ENCODE measurements around the gene ARTN.

ARTN gene

GRCh38 chr1:43925846-43926245 lies 7.8 kb upstream of the ARTN start:
- no peak for DNase-seq

DNA sequence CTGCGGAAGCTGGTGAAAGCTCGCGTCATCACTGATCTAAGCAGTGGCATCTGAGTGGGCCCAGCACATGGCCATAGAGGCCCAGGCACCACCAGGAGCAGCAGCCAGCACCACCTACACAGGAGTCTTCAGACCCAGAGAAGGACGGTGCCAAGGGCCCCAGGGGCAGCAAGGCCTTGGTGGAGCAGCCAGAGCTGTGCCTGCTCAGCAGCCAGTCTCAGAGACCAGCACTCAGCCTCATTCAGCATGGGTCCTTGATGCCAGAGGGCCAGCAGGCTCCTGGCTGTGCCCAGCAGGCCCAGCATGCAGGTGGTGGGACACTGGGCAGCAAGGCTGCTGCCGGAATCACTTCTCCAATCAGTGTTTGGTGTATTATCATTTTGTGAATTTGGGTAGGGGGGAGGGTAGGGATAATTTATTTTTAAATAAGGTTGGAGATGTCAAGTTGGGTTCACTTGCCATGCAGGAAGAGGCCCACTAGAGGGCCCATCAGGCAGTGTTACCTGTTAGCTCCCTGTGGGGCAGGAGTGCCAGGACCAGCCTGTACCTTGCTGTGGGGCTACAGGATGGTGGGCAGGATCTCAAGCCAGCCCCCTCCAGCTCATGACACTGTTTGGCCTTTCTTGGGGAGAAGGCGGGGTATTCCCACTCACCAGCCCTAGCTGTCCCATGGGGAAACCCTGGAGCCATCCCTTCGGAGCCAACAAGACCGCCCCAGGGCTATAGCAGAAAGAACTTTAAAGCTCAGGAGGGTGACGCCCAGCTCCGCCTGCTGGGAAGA lies 3.2 kb upstream of the ARTN start:
- DNase-seq, result no peak

- no peak for DNase-seq
Observed at GRCh38 chr1:43930949-43931275, 2.7 kb upstream of the ARTN start.

- DNase-seq, result no peak
Observed at GRCh38 chr1:43931711-43932660, 1.6 kb upstream of the ARTN start.

GRCh38 chr1:43932786-43933385 lies 715 bp upstream of the ARTN start:
- no peak for DNase-seq

GRCh38 chr1:43934101-43934985 lies 742 bp downstream of the ARTN start:
- peak; percentile 79 for DNase-seq

DNA sequence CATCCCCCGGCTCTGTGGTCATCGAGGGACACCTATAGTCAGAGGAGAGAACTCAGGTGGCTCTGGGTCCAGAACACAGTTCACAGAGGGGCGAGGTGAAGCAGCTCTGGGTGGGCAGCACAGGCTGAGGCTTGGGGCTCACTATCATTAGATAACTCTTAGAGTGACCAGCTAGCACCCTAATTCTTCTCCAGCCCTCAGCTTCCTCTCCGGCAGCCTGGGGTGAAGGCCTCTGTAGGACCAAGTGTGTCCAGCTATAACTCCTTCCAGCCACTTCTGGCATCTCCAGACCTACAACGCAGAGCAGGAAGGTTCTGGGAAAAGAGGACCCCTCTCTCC lies 1.4 kb downstream of the ARTN start:
- no peak for DNase-seq

GRCh38 chr1:43935711-43936427 lies 2.3 kb downstream of the ARTN start:
- DNase-seq, result no peak

GRCh38 chr1:43936431-43937151 lies 3.0 kb downstream of the ARTN start:
- peak; percentile 59 for DNase-seq

DNA sequence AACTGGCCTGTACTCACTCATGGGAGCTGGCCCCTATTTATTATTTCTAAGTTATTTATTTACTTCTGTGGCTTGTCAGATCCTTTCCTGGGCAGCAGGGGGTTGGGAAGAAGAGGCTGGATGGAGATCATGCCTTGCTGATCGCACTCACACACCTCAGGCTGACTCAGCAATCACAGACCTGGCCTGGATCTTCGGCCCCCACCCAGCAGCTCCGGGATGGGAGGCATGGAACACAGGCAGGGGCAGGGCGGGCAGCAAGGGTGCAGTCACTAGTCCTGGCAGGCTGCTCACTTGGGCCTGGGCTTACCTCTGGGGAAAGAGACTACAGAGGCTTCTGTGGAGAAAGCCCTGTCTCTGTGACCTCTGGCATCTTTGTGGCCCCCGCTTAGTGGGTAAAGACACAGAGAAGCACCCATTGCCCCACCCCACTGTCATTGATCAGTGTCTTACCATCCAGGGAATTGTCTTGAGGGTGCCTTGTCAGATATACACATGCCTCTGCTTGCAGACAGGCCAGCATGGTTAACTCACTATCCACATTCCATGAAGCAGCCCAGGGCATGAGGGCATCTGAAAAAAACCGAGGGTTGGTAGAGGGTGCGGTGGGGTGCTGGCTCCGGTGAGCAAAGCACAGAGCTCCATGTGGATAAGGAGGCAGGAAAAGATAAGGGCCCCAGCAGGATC lies 3.7 kb downstream of the ARTN start:
- no peak for DNase-seq

DNA sequence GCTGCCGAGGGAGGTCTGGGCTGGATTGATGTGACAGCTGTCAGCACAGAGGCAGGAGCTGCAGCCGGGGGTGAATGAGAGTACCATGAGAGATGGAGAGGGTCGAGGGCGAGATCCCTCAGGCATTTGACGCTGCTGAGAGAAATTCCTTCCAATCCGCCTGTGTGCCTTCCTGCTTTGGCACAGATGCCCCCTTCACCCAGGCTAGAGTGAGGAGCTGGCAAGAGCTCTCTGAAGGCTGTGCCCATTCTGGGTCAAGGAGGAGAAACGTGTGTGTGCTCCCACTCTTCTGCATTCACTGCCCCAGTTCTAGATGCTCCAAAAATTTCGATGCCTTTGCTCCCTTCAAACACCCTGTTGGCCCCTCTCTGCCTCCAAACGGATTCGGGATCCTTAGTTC lies 4.8 kb downstream of the ARTN start:
- no peak for DNase-seq

DNA sequence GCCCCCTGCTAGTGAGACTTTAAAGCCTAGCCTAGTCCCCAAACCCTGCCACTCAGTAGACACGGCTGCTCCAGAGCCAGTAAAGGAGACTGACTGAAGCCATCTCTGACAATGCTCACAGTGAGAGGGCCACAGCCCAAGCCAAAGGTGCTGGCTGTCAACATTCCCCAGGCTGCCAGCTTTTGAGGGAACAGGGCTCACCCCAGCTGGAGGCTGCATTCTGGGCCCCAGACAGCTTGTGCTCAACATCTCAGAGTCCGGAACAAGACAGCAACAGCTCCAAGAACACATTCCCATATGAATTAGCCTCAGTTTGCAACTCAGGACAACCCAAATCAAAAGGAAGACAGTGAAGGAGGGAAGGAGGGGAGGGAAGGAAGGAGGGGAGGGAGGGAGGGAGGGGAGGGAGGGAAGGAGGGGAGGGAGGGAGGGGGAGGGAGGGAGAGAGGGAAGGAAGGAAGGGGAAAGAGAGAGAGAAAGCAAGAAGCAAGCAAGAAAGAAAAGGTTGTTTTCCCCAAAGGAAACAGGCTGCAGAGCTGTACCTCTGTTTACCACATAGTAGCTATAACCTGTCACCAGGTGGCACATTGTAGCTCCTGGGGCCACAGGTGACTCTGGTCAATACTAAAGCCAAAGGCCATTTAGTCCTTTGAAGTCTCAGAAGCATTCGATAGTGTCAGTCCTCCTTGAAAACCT lies 5.4 kb downstream of the ARTN start:
- no peak for DNase-seq

GRCh38 chr1:43942411-43942810 lies 8.8 kb downstream of the ARTN start:
- no peak for DNase-seq

GRCh38 chr1:43944860-43945259 lies 11.3 kb downstream of the ARTN start:
- DNase-seq, result no peak

DNA sequence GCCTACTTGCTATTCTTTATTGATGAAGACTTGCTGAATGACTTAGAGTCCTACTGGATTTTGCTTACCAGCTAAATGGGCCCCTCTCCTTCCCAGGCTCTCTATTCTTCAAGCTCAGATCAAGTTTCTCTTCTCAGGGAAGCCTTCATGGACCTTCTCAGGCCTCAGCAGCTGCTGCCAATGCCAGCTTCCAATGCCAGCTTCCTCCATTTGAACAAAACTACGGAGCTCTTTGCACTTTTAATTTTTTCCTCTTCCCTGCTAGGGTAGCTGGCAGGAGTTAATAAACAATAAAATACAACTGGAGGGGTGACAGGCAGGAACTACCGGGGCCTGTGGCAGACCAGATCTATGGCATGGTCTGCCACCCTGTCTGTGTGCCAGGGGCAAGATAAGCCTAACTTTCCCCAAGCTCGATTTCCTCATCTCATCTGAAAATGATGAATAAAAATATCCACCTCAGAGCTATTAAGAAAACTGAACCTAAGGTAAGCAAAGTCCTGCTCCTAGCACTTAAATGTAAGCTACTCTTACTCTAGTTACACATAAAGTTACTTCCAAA lies 12.2 kb downstream of the ARTN start:
- no peak for DNase-seq

DNA sequence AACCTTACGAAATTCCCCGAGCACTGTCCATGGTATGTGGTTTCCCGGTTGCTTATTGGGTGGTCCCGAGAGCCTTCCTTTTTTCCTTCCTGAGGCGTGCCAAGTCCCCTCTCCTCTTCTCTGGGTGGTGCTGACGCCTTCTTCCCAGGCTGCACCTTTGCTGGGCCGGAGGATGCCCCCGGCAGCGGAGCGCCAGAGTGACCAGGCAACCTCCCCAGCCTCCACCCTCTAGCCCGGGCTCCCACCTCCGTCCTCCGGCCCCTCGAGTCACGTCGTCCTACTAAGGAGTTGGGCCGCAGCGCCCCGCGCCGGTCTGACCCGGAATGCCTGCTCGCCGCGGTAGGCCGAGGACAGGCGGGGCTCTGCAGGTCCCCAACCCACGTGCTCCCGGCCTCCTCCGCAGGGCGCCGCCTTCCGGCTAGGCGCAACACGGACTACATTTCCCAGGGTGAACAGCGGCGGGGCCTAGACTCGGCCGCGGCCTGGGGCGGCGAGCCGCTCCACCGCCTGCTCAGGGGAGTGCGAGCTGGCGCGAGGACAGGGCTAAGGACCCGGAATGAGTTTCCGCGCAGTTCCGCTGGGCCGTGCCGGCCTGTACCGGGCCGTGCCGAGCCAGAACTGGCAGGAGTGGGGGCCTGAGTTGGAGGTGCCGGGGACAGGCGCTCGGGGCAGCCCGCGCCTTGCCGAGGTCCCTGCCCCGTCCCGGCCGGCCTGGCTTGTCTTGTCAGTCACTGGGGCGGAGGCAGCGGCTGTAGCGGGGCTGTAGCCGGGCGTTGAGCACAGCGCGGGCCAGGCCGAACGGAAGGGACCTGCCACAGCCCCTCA lies 12.8 kb downstream of the ARTN start, which contains the start of gene IPO13:
IPO13 (plus strand) TSS at position 715 of the 825 bp plus-strand sequence. CDS start 651 bp downstream, outside the sequence.
- DNase-seq, result peak; percentile 97

DNA sequence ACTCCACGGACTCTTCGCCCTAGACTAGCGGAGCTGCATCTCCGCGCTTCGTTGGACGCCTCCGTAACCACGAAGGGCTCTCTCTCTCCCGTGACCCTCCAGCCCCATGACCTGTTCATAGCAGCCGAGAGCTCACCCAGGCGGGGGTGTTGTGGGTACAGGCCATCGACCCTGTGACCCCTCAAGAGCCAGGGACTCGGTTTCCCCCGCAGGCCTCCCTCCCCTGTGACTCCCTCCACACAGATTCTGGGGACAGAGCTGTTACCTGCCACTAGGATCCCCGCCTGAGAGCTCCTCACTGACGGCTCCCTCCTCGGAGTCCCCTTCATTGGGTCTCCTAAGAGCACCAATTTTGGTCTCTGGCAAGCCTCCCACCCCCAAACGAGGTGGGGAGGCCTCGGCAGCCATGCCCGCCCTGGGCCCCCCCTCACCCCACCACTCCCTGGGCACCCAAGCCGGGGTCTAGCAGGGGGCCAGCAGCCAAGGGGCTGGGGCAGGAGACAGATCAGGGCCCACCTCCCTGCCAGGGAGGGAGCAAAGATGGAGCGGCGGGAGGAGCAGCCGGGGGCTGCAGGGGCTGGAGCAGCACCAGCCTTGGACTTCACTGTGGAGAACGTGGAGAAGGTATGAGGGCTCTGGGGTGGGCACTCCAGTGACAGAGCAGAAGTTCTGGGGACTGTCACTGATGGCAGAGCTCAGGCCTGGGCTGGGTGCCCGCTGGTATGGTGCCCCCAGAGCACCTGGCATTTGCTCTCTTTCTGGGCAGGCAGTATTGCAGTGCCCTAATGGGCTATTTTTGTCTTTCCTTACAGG lies 13.7 kb downstream of the ARTN start:
- DNase-seq, result peak; percentile 55

All from femur (tissue), 1 donor.